ENCODE measurements around the gene NUAK1.

The NUAK1 gene

GRCh38 chr12:106108185-106108835 lies 30.4 kb downstream of the NUAK1 start:
- peaks cover 2% of the 10 kb centered on the region for H3K36me3 ChIP-seq (replicated peaks)
- H3K27me3 ChIP-seq (replicated peaks), result no peaks in the 10 kb centered on the region
- H3K4me3 ChIP-seq (ENCODE audit: low read depth, low read length), result no peak overlapping the region
- peak; percentile 82 for DNase-seq
- peak; percentile 46 for TF ChIP-seq CTCF (IDR thresholded peaks at IDR 0.05; ENCODE audit: low read depth, low read length, missing control alignments)
- in situ Hi-C loops (cut with HindIII; ENCODE audit: low pct_ligation_motif_present, low sequenced_read_pairs), result no loop called here
- H3K27ac ChIP-seq, result peak overlapping the region; percentile 77

- Histone ChIP-seq H3K27me3 (replicated peaks) (no peaks in the 10 kb centered on the region), H3K36me3 (replicated peaks) (peaks cover 3% of the 10 kb centered on the region), H3K4me3 (ENCODE audit: low read depth, low read length) (no peak overlapping the region), H3K27ac (peak overlapping the region; percentile 77)
- no peak for TF ChIP-seq CTCF (IDR thresholded peaks at IDR 0.05; ENCODE audit: low read depth, low read length, missing control alignments)
- peak; percentile 64 for DNase-seq
- in situ Hi-C loops (cut with HindIII; ENCODE audit: low pct_ligation_motif_present, low sequenced_read_pairs), result no loop called here
Measured at GRCh38 chr12:106107566-106107965, 31.2 kb downstream of the NUAK1 start.

GRCh38 chr12:106106892-106107291 lies 31.9 kb downstream of the NUAK1 start:
- DNase-seq, result peak; percentile 40
- no peak for TF ChIP-seq CTCF (IDR thresholded peaks at IDR 0.05; ENCODE audit: low read depth, low read length, missing control alignments)
- Histone ChIP-seq H3K27ac (peak overlapping the region; percentile 77), H3K4me3 (ENCODE audit: low read depth, low read length) (no peak overlapping the region), H3K27me3 (replicated peaks) (no peaks in the 10 kb centered on the region), H3K36me3 (replicated peaks) (peaks cover 5% of the 10 kb centered on the region)
- in situ Hi-C loops (cut with HindIII; ENCODE audit: low pct_ligation_motif_present, low sequenced_read_pairs), result no loop called here

- Histone ChIP-seq H3K4me3 (ENCODE audit: low read depth, low read length) (no peak overlapping the region), H3K36me3 (replicated peaks) (peaks cover 5% of the 10 kb centered on the region), H3K27me3 (replicated peaks) (no peaks in the 10 kb centered on the region), H3K27ac (peak overlapping the region; percentile 77)
- no peak for DNase-seq
- in situ Hi-C loops (cut with HindIII; ENCODE audit: low pct_ligation_motif_present, low sequenced_read_pairs), result no loop called here
- TF ChIP-seq CTCF (IDR thresholded peaks at IDR 0.05; ENCODE audit: low read depth, low read length, missing control alignments), result no peak
Measured at GRCh38 chr12:106106061-106106566, 32.6 kb downstream of the NUAK1 start.

- no peaks in the 10 kb centered on the region for H3K27me3 ChIP-seq (replicated peaks)
- H3K27ac ChIP-seq, result no peak overlapping the region
- H3K36me3 ChIP-seq (replicated peaks), result peaks cover 5% of the 10 kb centered on the region
- no peak for DNase-seq
- in situ Hi-C loops (cut with HindIII; ENCODE audit: low pct_ligation_motif_present, low sequenced_read_pairs), result no loop called here
- H3K4me3 ChIP-seq (ENCODE audit: low read depth, low read length), result no peak overlapping the region
- TF ChIP-seq CTCF (IDR thresholded peaks at IDR 0.05; ENCODE audit: low read depth, low read length, missing control alignments), result no peak
Measured at GRCh38 chr12:106101803-106102202, 37.0 kb downstream of the NUAK1 start.

Data from brain microvascular endothelial cell (primary cell).